ENCODE data around the gene DISC1. TPM values are rescaled to one million over a fixed set of nuclear protein-coding genes. Genes with fewer than 3 reads are reported as not detected.

The DISC1 gene
- total and polyA plus RNA-seq, 2 experiments from 2014 or later: 2.1 to 6.5 TPM

GRCh38 chr1:231776010-231776756 lies 149.6 kb downstream of the DISC1 start (continued):
- TF ChIP-seq, protein P1, sequence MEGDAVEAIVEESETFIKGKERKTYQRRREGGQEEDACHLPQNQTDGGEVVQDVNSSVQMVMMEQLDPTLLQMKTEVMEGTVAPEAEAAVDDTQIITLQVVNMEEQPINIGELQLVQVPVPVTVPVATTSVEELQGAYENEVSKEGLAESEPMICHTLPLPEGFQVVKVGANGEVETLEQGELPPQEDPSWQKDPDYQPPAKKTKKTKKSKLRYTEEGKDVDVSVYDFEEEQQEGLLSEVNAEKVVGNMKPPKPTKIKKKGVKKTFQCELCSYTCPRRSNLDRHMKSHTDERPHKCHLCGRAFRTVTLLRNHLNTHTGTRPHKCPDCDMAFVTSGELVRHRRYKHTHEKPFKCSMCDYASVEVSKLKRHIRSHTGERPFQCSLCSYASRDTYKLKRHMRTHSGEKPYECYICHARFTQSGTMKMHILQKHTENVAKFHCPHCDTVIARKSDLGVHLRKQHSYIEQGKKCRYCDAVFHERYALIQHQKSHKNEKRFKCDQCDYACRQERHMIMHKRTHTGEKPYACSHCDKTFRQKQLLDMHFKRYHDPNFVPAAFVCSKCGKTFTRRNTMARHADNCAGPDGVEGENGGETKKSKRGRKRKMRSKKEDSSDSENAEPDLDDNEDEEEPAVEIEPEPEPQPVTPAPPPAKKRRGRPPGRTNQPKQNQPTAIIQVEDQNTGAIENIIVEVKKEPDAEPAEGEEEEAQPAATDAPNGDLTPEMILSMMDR (conservative IDR thresholded peaks at IDR 0.05; ENCODE audit: low read depth in 2 of 2): no peak
- TF ChIP-seq EZH2 (IDR thresholded peaks at IDR 0.05; ENCODE audit: low read depth, unreplicated experiment) (no peak), JUNB (IDR thresholded peaks at IDR 0.05; ENCODE audit: unreplicated experiment) (no peak), POLR2AphosphoS5 (IDR thresholded peaks at IDR 0.05; ENCODE audit: low read depth) (no peak), ZNF114 (CRISPR knock-in tag; IDR thresholded peaks at IDR 0.05) (no peak), ETS1 (IDR thresholded peaks at IDR 0.05) (no peak), STAT1 (IDR thresholded peaks at IDR 0.05; ENCODE audit: unreplicated experiment) (no peak), NANOG (IDR thresholded peaks at IDR 0.05; ENCODE audit: borderline replicate concordance) (no peak)
- TF ChIP-seq, protein P2, sequence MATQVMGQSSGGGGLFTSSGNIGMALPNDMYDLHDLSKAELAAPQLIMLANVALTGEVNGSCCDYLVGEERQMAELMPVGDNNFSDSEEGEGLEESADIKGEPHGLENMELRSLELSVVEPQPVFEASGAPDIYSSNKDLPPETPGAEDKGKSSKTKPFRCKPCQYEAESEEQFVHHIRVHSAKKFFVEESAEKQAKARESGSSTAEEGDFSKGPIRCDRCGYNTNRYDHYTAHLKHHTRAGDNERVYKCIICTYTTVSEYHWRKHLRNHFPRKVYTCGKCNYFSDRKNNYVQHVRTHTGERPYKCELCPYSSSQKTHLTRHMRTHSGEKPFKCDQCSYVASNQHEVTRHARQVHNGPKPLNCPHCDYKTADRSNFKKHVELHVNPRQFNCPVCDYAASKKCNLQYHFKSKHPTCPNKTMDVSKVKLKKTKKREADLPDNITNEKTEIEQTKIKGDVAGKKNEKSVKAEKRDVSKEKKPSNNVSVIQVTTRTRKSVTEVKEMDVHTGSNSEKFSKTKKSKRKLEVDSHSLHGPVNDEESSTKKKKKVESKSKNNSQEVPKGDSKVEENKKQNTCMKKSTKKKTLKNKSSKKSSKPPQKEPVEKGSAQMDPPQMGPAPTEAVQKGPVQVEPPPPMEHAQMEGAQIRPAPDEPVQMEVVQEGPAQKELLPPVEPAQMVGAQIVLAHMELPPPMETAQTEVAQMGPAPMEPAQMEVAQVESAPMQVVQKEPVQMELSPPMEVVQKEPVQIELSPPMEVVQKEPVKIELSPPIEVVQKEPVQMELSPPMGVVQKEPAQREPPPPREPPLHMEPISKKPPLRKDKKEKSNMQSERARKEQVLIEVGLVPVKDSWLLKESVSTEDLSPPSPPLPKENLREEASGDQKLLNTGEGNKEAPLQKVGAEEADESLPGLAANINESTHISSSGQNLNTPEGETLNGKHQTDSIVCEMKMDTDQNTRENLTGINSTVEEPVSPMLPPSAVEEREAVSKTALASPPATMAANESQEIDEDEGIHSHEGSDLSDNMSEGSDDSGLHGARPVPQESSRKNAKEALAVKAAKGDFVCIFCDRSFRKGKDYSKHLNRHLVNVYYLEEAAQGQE (IDR thresholded peaks at IDR 0.05; ENCODE audit: unreplicated experiment): no peak

- no peaks in the 10 kb centered on the region for H3K79me2 ChIP-seq (replicated peaks; ENCODE audit: insufficient read depth)
- H3K27me3 ChIP-seq (ENCODE audit: insufficient read depth): no peaks in the 10 kb centered on the region
- H4K20me1 ChIP-seq (replicated peaks; ENCODE audit: insufficient read depth): no peaks in the 10 kb centered on the region
- Mint-ChIP-seq H3K27ac (no peak overlapping the region), H3K36me3 (ENCODE audit: low read depth) (no peaks in the 10 kb centered on the region), H3K4me1 (peaks cover 4% of the 10 kb centered on the region), H3K9me3 (no peaks in the 10 kb centered on the region), H3K27me3 (ENCODE audit: insufficient read depth, low read depth, poor library complexity) (no peaks in the 10 kb centered on the region), H3K4me3 (no peak overlapping the region)
- H2AFZ ChIP-seq: no peak overlapping the region
- H3K27ac ChIP-seq (ENCODE audit: low read depth): no peak overlapping the region
- H3K4me1 ChIP-seq (ENCODE audit: insufficient read depth): no peaks in the 10 kb centered on the region
- no peak for ATAC-seq
- no peak for DNase-seq (ENCODE audit: low spot score)
- H3K36me3 ChIP-seq (ENCODE audit: insufficient read depth): no peaks in the 10 kb centered on the region
- H3F3A ChIP-seq (replicated peaks; ENCODE audit: low read depth): no peaks in the 10 kb centered on the region
- no peak overlapping the region for H3K4me3 ChIP-seq
- H3K4me2 ChIP-seq: no peak overlapping the region
- H3K9me2 ChIP-seq (ENCODE audit: insufficient read depth): no peaks in the 10 kb centered on the region
- TF ChIP-seq ETS1 (IDR thresholded peaks at IDR 0.05): no peak
- no peak for TF ChIP-seq JUNB (IDR thresholded peaks at IDR 0.05; ENCODE audit: unreplicated experiment)
- no peak for TF ChIP-seq POLR2AphosphoS5 (IDR thresholded peaks at IDR 0.05; ENCODE audit: low read depth)
- TF ChIP-seq STAT1 (IDR thresholded peaks at IDR 0.05; ENCODE audit: unreplicated experiment): no peak
- no peak for TF ChIP-seq NANOG (IDR thresholded peaks at IDR 0.05; ENCODE audit: borderline replicate concordance)
- no peak for TF ChIP-seq EZH2phosphoT487 (IDR thresholded peaks at IDR 0.05; ENCODE audit: unreplicated experiment)
- TF ChIP-seq, protein P2 (IDR thresholded peaks at IDR 0.05; ENCODE audit: unreplicated experiment): no peak
- no peak for TF ChIP-seq ZNF331 (CRISPR knock-in tag; IDR thresholded peaks at IDR 0.05; ENCODE audit: low read depth)
- TF ChIP-seq CREB1 (CRISPR knock-in tag; IDR thresholded peaks at IDR 0.05; ENCODE audit: low read depth): no peak
- TF ChIP-seq EZH2 (IDR thresholded peaks at IDR 0.05; ENCODE audit: low read depth, unreplicated experiment): no peak
- no peak for TF ChIP-seq ZNF114 (CRISPR knock-in tag; IDR thresholded peaks at IDR 0.05)
Observed at GRCh38 chr1:231776757-231777062, 150.1 kb downstream of the DISC1 start.
